Liver (tissue), 9 donors: Measurements from ENCODE around the gene SLC25A17. TPM values are rescaled to one million over a fixed set of nuclear protein-coding genes. Genes with fewer than 3 reads are reported as not detected.
A peak's percentile ranks its signal among the peaks of the same experiment; 100 is the strongest.
"Not testable (repeated sequence)": the region's sequence is repeated elsewhere in the genome, so short reads cannot be mapped to it uniquely, and the experiment has no call there.

Experiments
- DNase-seq: peaks from one replicate; pipeline ENCODE4 v3.0.0-alpha.2; 2017; ENCODE audit warnings: low spot score
- H3K27ac ChIP-seq, 2 donors: one replicate each; pipeline ENCODE4 v1.7.0; 2013; ENCODE audit warnings: inconsistent platforms in 2 of 2, low read length in 2 of 2, control low read depth in 1 of 2, low read depth in 1 of 2, mild to moderate bottlenecking in 1 of 2
- H3K27me3 ChIP-seq, 4 donors: one replicate each; pipeline versions ENCODE4 v1.6.1 to v1.7.0; 2013; ENCODE audit warnings: low read length in 3 of 4, inconsistent platforms in 1 of 4, mild to moderate bottlenecking in 1 of 4, moderate library complexity in 1 of 4; ENCODE audit not compliant: control insufficient read depth in 4 of 4, insufficient read depth in 4 of 4
- H3K36me3 ChIP-seq, 4 donors: one replicate each; pipeline versions ENCODE4 v1.6.1 to v1.7.0; 2013; ENCODE audit warnings: low read length in 3 of 4, mild to moderate bottlenecking in 3 of 4, low read depth in 1 of 4, moderate library complexity in 1 of 4; ENCODE audit not compliant: control insufficient read depth in 4 of 4, insufficient read depth in 3 of 4
- H3K4me1 ChIP-seq, 4 donors: one replicate each; pipeline versions ENCODE4 v1.6.1 to v1.7.0; 2013; ENCODE audit warnings: low read length in 3 of 4, mild to moderate bottlenecking in 3 of 4, moderate library complexity in 1 of 4; ENCODE audit not compliant: control insufficient read depth in 4 of 4, insufficient read depth in 4 of 4
- H3K4me3 ChIP-seq, 3 donors: one replicate each; pipeline versions ENCODE4 v1.6.1 to v1.7.0; 2013; ENCODE audit warnings: low read length in 3 of 3, control low read depth in 1 of 3, low read depth in 1 of 3, mild to moderate bottlenecking in 1 of 3
- H3K9ac ChIP-seq, 2 donors: one replicate each; pipeline ENCODE4 v1.7.0; 2013; ENCODE audit warnings: low read length in 2 of 2, mild to moderate bottlenecking in 2 of 2, moderate library complexity in 2 of 2, control low read depth in 1 of 2, low read depth in 1 of 2
- H3K9me3 ChIP-seq, 4 donors: one replicate each; pipeline versions ENCODE4 v1.6.1 to v1.7.0; 2013; ENCODE audit warnings: low read length in 3 of 4; ENCODE audit not compliant: control insufficient read depth in 4 of 4
- EGR1 ChIP-seq, 2 donors: IDR thresholded peaks; 2 replicates each; pipeline ENCODE4 v1.6.1; 2016 to 2018; ENCODE audit warnings: antibody characterized with exemption in 2 of 2, low read depth in 2 of 2
- FOXA1 ChIP-seq: IDR thresholded peaks from 2 replicates; pipeline ENCODE4 v1.6.1; 2016; ENCODE audit warnings: antibody characterized with exemption
- FOXA2 ChIP-seq: IDR thresholded peaks from 2 replicates; pipeline ENCODE4 v1.6.1; 2016; ENCODE audit warnings: antibody characterized with exemption
- GABPA ChIP-seq, 2 donors: IDR thresholded peaks in 1 of 2; conservative IDR thresholded peaks in 1 of 2; 2 replicates each; pipeline ENCODE4 v1.6.1; 2016; ENCODE audit warnings: antibody characterized with exemption in 2 of 2, mild to moderate bottlenecking in 1 of 2, moderate library complexity in 1 of 2
- HNF4A ChIP-seq, 2 donors: conservative IDR thresholded peaks; 2 replicates each; pipeline ENCODE4 v1.6.1; 2016; ENCODE audit warnings: antibody characterized with exemption in 2 of 2, mild to moderate bottlenecking in 2 of 2
- HNF4G ChIP-seq: IDR thresholded peaks from 2 replicates; pipeline ENCODE4 v1.6.1; 2016; ENCODE audit warnings: antibody characterized with exemption
- JUND ChIP-seq, 2 donors: IDR thresholded peaks; 2 replicates each; pipeline ENCODE4 v1.6.1; 2016; ENCODE audit warnings: antibody characterized with exemption in 2 of 2
- MAX ChIP-seq: IDR thresholded peaks from 2 replicates; pipeline ENCODE4 v1.6.1; 2016; ENCODE audit warnings: antibody characterized with exemption
- NR2F2 ChIP-seq: IDR thresholded peaks from 2 replicates; pipeline ENCODE4 v1.6.1; 2016; ENCODE audit warnings: antibody characterized with exemption
- REST ChIP-seq: IDR thresholded peaks from 2 replicates; pipeline ENCODE4 v1.6.1; 2016; ENCODE audit warnings: antibody characterized with exemption, mild to moderate bottlenecking
- RXRA ChIP-seq, 2 donors: IDR thresholded peaks; 2 replicates each; pipeline ENCODE4 v1.6.1; 2017 to 2018; ENCODE audit warnings: antibody characterized with exemption in 2 of 2, mild to moderate bottlenecking in 1 of 2
- SP1 ChIP-seq: IDR thresholded peaks from 2 replicates; pipeline ENCODE4 v1.6.1; 2018; ENCODE audit warnings: antibody characterized with exemption, mild to moderate bottlenecking
- TAF1 ChIP-seq: conservative IDR thresholded peaks from 2 replicates; pipeline ENCODE4 v1.6.1; 2016; ENCODE audit warnings: antibody characterized with exemption, mild to moderate bottlenecking
- YY1 ChIP-seq: IDR thresholded peaks from 2 replicates; pipeline ENCODE4 v1.6.1; 2016; ENCODE audit warnings: antibody characterized with exemption, mild to moderate bottlenecking
- WGBS: extraction: QIAGEN DNeasy Blood & Tissue Kit; methylation state at CpG from one replicate; pipeline ENCODE4 v1.1.7; 2013; 5-methylcytosine and 5-hydroxymethylcytosine counted together
- polyA plus RNA-seq, 2 donors: library from polyadenylated mRNA; stranded (reverse) in 1 of 2; unstranded in 1 of 2; fragments of 200-250 nt in 1 of 2; fragments of >200 nt in 1 of 2; fragmentation: Nextera tagmentation in 1 of 2; extraction: Ambion mirVana in 1 of 2; gene quantifications; one replicate each; pipeline versions ENCODE4 v1.2.1 to v1.2.3, GENCODE V29; 2013 to 2015
- total RNA-seq, 2 donors: library from RNA; depleted of rRNA; stranded (reverse); fragments of >200 nt; gene quantifications; one replicate each; pipeline ENCODE4 v1.2.3, GENCODE V29; 2014
- TF ChIP-seq, protein P1 (sequence below): IDR thresholded peaks from 2 replicates; pipeline ENCODE4 v1.6.1; 2016; ENCODE audit warnings: antibody characterized with exemption
- TF ChIP-seq, protein P2 (sequence below): IDR thresholded peaks from 2 replicates; pipeline ENCODE4 v1.6.1; 2016; ENCODE audit warnings: antibody characterized with exemption
- donor health status: healthy.
- donor health status: healthy.
- donor health status: healthy.
- donor health status: healthy.
- donor health status: healthy.

Gene SLC25A17
- total and polyA plus RNA-seq, 4 donors: 7.3 to 17.5 (median 11.2) TPM

- Histone ChIP-seq H3K9ac (peak overlapping the region in 1 of 2 donors; percentile 22), H3K36me3 (peaks cover 0 to 39% (median 31%) of the 10 kb centered on the region in 4 donors), H3K27ac (peak overlapping the region; percentile 81 to 86), H3K27me3 (no peaks in the 10 kb centered on the region), H3K4me1 (peaks cover 4 to 20% (median 13%) of the 10 kb centered on the region in 4 donors), H3K9me3 (no peaks in the 10 kb centered on the region), H3K4me3 (no peak overlapping the region)
- 49% methylated on average over 7 of the region's 7 CpGs for WGBS
- no peak for DNase-seq
- TF ChIP-seq RXRA (IDR thresholded peaks at IDR 0.05): peak in 1 of 2 donors; percentile 26
- no peak for TF ChIP-seq GABPA (IDR thresholded peaks at IDR 0.05 in 1 of 2, conservative IDR thresholded peaks at IDR 0.05 in 1 of 2)
- no peak for TF ChIP-seq JUND (IDR thresholded peaks at IDR 0.05)
- peak; percentile 62 for TF ChIP-seq HNF4G
- TF ChIP-seq, protein P1, sequence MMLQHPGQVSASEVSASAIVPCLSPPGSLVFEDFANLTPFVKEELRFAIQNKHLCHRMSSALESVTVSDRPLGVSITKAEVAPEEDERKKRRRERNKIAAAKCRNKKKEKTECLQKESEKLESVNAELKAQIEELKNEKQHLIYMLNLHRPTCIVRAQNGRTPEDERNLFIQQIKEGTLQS: no peak
- TF ChIP-seq EGR1 (IDR thresholded peaks at IDR 0.05; ENCODE audit: low read depth in 2 of 2): no peak
- TF ChIP-seq MAX: no peak
- TF ChIP-seq FOXA1: no peak
- TF ChIP-seq, protein P2, sequence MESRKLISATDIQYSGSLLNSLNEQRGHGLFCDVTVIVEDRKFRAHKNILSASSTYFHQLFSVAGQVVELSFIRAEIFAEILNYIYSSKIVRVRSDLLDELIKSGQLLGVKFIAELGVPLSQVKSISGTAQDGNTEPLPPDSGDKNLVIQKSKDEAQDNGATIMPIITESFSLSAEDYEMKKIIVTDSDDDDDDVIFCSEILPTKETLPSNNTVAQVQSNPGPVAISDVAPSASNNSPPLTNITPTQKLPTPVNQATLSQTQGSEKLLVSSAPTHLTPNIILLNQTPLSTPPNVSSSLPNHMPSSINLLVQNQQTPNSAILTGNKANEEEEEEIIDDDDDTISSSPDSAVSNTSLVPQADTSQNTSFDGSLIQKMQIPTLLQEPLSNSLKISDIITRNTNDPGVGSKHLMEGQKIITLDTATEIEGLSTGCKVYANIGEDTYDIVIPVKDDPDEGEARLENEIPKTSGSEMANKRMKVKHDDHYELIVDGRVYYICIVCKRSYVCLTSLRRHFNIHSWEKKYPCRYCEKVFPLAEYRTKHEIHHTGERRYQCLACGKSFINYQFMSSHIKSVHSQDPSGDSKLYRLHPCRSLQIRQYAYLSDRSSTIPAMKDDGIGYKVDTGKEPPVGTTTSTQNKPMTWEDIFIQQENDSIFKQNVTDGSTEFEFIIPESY: no peak
- no peak for TF ChIP-seq TAF1
- no peak for TF ChIP-seq YY1
- peak; percentile 76 to 84 for TF ChIP-seq HNF4A (conservative IDR thresholded peaks at IDR 0.05)
- TF ChIP-seq SP1: peak; percentile 38
These were observed 8.0 kb upstream of the SLC25A17 start for GRCh38 chr22:40826984-40827741.

DNA sequence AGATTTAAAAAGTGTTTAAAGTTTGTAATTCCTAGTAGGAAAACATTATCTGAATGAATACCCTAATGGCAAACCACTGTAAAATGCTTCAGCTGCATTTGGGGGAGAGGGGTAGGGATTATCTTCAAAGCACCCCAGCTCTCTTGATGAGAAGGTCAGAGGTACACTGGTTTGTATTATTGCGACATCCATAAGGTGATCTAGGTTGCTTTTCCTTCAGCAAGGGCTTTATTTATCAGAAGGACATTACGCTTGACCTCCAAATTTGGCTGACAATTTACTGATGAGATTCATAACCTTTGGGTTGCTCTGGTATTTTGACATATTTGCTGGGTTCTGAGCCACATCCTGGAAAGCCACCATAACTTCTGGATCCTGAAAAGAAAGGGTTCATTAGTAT is 7.1 kb upstream of the SLC25A17 start:
- WGBS: 22% methylated on average over 2 of the region's 2 CpGs
- peaks cover 1 to 16% (median 10%) of the 10 kb centered on the region in 4 donors for H3K4me1 ChIP-seq
- peaks cover 0 to 36% (median 28%) of the 10 kb centered on the region in 4 donors for H3K36me3 ChIP-seq
- H3K27me3 ChIP-seq, H3K4me3 ChIP-seq, DNase-seq, H3K9me3 ChIP-seq: not testable (repeated sequence)
- peak overlapping the region in 1 of 2 donors; percentile 45 for H3K9ac ChIP-seq
- peak overlapping the region; percentile 81 to 86 for H3K27ac ChIP-seq

DNA sequence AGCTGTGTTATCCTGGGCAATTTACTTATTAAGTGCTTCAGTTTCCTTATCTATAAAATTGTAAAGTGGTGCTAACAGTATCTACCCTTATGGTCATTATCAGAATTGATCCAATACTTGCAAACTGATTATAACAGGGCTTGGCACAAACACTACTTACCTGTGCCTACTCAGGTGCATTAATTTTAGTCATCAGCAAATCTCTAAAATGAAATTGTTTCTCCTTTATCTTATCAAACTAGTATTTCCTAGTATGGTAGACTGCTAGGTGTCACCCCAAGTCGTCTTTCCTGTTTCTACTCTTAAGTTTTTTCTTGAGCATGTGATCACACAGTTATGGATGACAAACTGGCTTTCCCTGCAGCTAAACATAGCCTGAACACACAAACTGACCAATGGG is 4.3 kb upstream of the SLC25A17 start:
- Histone ChIP-seq H3K36me3 (peaks cover 0 to 12% (median 7%) of the 10 kb centered on the region in 4 donors), H3K9me3 (no peaks in the 10 kb centered on the region), H3K4me3 (no peak overlapping the region), H3K4me1 (peaks cover 4 to 32% (median 17%) of the 10 kb centered on the region in 4 donors), H3K27ac (no peak overlapping the region), H3K9ac (no peak overlapping the region), H3K27me3 (no peaks in the 10 kb centered on the region)
- 83% methylated on average over 1 of the region's 1 CpG for WGBS
- TF ChIP-seq FOXA2: no peak
- no peak for TF ChIP-seq HNF4G
- no peak for TF ChIP-seq FOXA1
- no peak for TF ChIP-seq NR2F2
- TF ChIP-seq REST: no peak
- no peak for TF ChIP-seq GABPA (IDR thresholded peaks at IDR 0.05 in 1 of 2, conservative IDR thresholded peaks at IDR 0.05 in 1 of 2)
- no peak for DNase-seq
